HepG2 (cell line): ENCODE results near the gene CHST3. TPM values are rescaled to one million over a fixed set of nuclear protein-coding genes. Genes with fewer than 3 reads are reported as not detected.

Experiments
- ATAC-seq: fragments of 200-7000 bp; cut with Tn5 transposase; 3 replicates; pipeline ENCODE4 v1.9.1; 2020; ENCODE audit warnings: mild to moderate bottlenecking, moderate library complexity
- BruUV-seq: library from RNA; stranded (reverse); fragments of 400-500 nt; replicated peaks from 2 replicates; lab custom pipeline; 2021; lab: Mats Ljungman, UMichigan
- CTCF ChIA-PET: fragments of 300-600 bp; formaldehyde crosslinking; extraction: SDS; loops from one replicate; lab custom pipeline; 2021; ENCODE audit warnings: low total read pairs, inconsistent platforms, low intra/inter-chr PET ratio; lab: Yijun Ruan, JAX
- POLR2A ChIA-PET: fragments of 350-600 bp; sonication (Branson Sonifier 250); formaldehyde crosslinking; loops from one replicate; lab custom pipeline; 2020; ENCODE audit warnings: antibody characterized with exemption, inconsistent platforms; lab: Yijun Ruan, JAX
- DNase-seq: peaks from one replicate; pipeline ENCODE4 v3.0.0-alpha.2; 2015; ENCODE audit warnings: low spot score
- FAIRE-seq: peaks from 3 replicates; lab custom pipeline; 2011; peaks lifted over from hg19 to GRCh38; lab: Jason Lieb, UNC
- H2AFZ ChIP-seq: one replicate; pipeline ENCODE4 v1.6.1; 2011; ENCODE audit warnings: low read length, inconsistent platforms
- H3K27ac ChIP-seq: fragments of 300-600 bp; 3 replicates; pipeline ENCODE4 v1.8.0; 2011; ENCODE audit warnings: mixed run types, mild to moderate bottlenecking, mixed read lengths, low read length, inconsistent platforms; ENCODE audit not compliant: insufficient read depth; ENCODE audit errors: extremely low read length
- H3K27me3 ChIP-seq, 2 experiments: fragments of 200-600 bp in 1 of 2; 2 replicates in 1 of 2; 3 replicates in 1 of 2; pipeline versions ENCODE4 v1.6.0 to v1.8.0; 2011; ENCODE audit warnings: low read length in 2 of 2, mild to moderate bottlenecking in 2 of 2, moderate library complexity in 2 of 2, inconsistent platforms in 1 of 2; ENCODE audit not compliant: insufficient read depth in 2 of 2, control insufficient read depth in 1 of 2
- H3K36me3 ChIP-seq, 2 experiments: fragments of 200-600 bp in 1 of 2; replicated peaks in 1 of 2; 2 replicates in 1 of 2; 3 replicates in 1 of 2; pipeline versions ENCODE4 v1.5.1 to v1.8.0; 2011; ENCODE audit warnings: low read length in 2 of 2, inconsistent platforms in 1 of 2; ENCODE audit not compliant: insufficient read depth in 2 of 2, control insufficient read depth in 1 of 2
- H3K4me1 ChIP-seq: 2 replicates; pipeline ENCODE4 v1.5.1; 2012; ENCODE audit warnings: low read length, inconsistent platforms; ENCODE audit not compliant: insufficient read depth
- H3K4me2 ChIP-seq: 2 replicates; pipeline ENCODE4 v1.6.0; 2011; ENCODE audit warnings: low read depth, low read length, inconsistent platforms
- H3K4me3 ChIP-seq, 3 experiments: fragments of 200-600 bp in 1 of 3; sonication (generic), shearing (Covaris generic) in 1 of 3; replicated peaks in 1 of 3; 2 replicates each; pipeline ENCODE4 v1.5.1; 2011 to 2016; ENCODE audit warnings: low read length in 3 of 3, inconsistent platforms in 2 of 3, low read depth in 2 of 3, mild to moderate bottlenecking in 2 of 3, control low read depth in 1 of 3, mixed read lengths in 1 of 3; ENCODE audit not compliant: insufficient read depth in 1 of 3
- H3K79me2 ChIP-seq: one replicate; pipeline ENCODE4 v1.6.1; 2011; ENCODE audit warnings: low read length, inconsistent platforms; ENCODE audit not compliant: insufficient read depth
- H3K9ac ChIP-seq: 2 replicates; pipeline ENCODE4 v1.6.0; 2011; ENCODE audit warnings: mild to moderate bottlenecking, low read depth, low read length, inconsistent platforms; ENCODE audit not compliant: insufficient read depth
- H3K9me3 ChIP-seq: 2 replicates; pipeline ENCODE4 v1.5.1; 2012; ENCODE audit warnings: mild to moderate bottlenecking, low read length
- H4K20me1 ChIP-seq: 2 replicates; pipeline ENCODE4 v1.6.0; 2011; ENCODE audit warnings: inconsistent platforms, mild to moderate bottlenecking, low read length, moderate library complexity; ENCODE audit not compliant: insufficient read depth
- ADNP ChIP-seq: sonication (generic); formaldehyde crosslinking; IDR thresholded peaks from 2 replicates; pipeline ENCODE4 v1.4.0; 2020; ENCODE audit warnings: missing genetic modification reagents
- GLI4 ChIP-seq: sonication (generic); formaldehyde crosslinking; IDR thresholded peaks from 2 replicates; pipeline ENCODE4 v1.5.1; 2020; ENCODE audit warnings: missing genetic modification reagents, mild to moderate bottlenecking, moderate library complexity, borderline replicate concordance
- JUND ChIP-seq: sonication (generic); formaldehyde crosslinking; IDR thresholded peaks from 2 replicates; pipeline ENCODE4 v1.8.0; 2022; ENCODE audit warnings: mild to moderate bottlenecking, missing genetic modification reagents
- PRDM15 ChIP-seq: sonication (generic); formaldehyde crosslinking; IDR thresholded peaks from 2 replicates; pipeline ENCODE4 v1.4.0; 2020; ENCODE audit warnings: missing genetic modification reagents
- ZMYM3 ChIP-seq: sonication (generic); formaldehyde crosslinking; IDR thresholded peaks from 2 replicates; pipeline ENCODE4 v1.5.1; 2020; ENCODE audit warnings: mild to moderate bottlenecking, missing genetic modification reagents
- ZNF235 ChIP-seq: sonication (generic); formaldehyde crosslinking; IDR thresholded peaks from 2 replicates; pipeline ENCODE4 v1.8.1; 2023; ENCODE audit warnings: mild to moderate bottlenecking, missing genetic modification reagents, borderline replicate concordance
- ZNF768 ChIP-seq: sonication (generic); formaldehyde crosslinking; IDR thresholded peaks from 2 replicates; pipeline ENCODE4 v1.4.0; 2020; ENCODE audit warnings: missing genetic modification reagents
- WGBS: methylation state at CpG from one replicate; pipeline ENCODE4 v1.1.6; 2017; ENCODE audit warnings: low lambda C conversion rate; 5-methylcytosine and 5-hydroxymethylcytosine counted together
- in situ Hi-C: cut with HindIII; loops from 2 replicates; pipeline ENCODE4 v1.10.0; 2017; ENCODE audit warnings: low pct_unique_long_range_greater_than_20kb; ENCODE audit not compliant: extremely low pct_ligation_motif_present
- intact Hi-C: fragments of 100-400 bp; cut with micrococcal nuclease; formaldehyde crosslinking; loops from one replicate; pipeline ENCODE4 v1.10.0; 2022; ENCODE audit not compliant: unreplicated experiment
- polyA plus RNA-seq, 8 experiments: library from polyadenylated mRNA; depleted of rRNA in 3 of 8; stranded (reverse) in 7 of 8; unstranded in 1 of 8; fragments of >200 nt; fragmentation: Illumina TruSeq in 4 of 8; extraction: Trizol in 4 of 8; gene quantifications; 2 replicates each; pipeline versions ENCODE4 v1.2.1 to v1.2.3, GENCODE V29; 2011 to 2016; ENCODE audit warnings: low read depth in 4 of 8, missing spikeins in 1 of 8, mixed read lengths in 1 of 8; ENCODE audit not compliant: insufficient read depth in 1 of 8
- total RNA-seq, 5 experiments: library from RNA; depleted of rRNA; stranded (reverse); fragments of >200 nt; fragmentation: Illumina TruSeq; extraction: Trizol; gene quantifications; 2 replicates each; pipeline ENCODE4 v1.2.3, GENCODE V29; 2016; ENCODE audit warnings: low read depth in 1 of 5

The CHST3 gene
- total and polyA plus RNA-seq, 2 of the 13 experiments (the other 11 are each of a cell fraction or from before 2014, with no cell fraction given): 7.2 to 18.7 TPM

- no peak for TF ChIP-seq PRDM15 (CRISPR knock-in tag)
Observed at GRCh38 chr10:72016608-72017300, 52.6 kb downstream of the CHST3 start (continued).

- no peak overlapping the region for H3K4me3 ChIP-seq
- TF ChIP-seq ZMYM3 (peak; percentile 79), ZNF768 (CRISPR knock-in tag) (peak; percentile 96), ZNF235 (CRISPR knock-in tag) (no peak), ADNP (CRISPR knock-in tag) (peak; percentile 52; the same call in 1 of the 2 replicates), JUND (CRISPR knock-in tag) (no peak), GLI4 (no peak)
- H2AFZ ChIP-seq: no peak overlapping the region
- ATAC-seq (no peak), FAIRE-seq (no peak), DNase-seq (no peak)
- in situ Hi-C loops: no loop called here
- CTCF ChIA-PET: no interaction called here
- no peaks in the 10 kb centered on the region for H3K79me2 ChIP-seq
- H3K9me3 ChIP-seq: no peaks in the 10 kb centered on the region
- H3K27me3 ChIP-seq: no peaks in the 10 kb centered on the region
- H3K9ac ChIP-seq: no peak overlapping the region
- no peak overlapping the region for H3K27ac ChIP-seq
- POLR2A ChIA-PET: interaction anchor here (1.0 to 6.1 kb wide), 3 partner anchors 11 to 25 kb away, joined by 3 to 33 read pairs (median 4); no protein-coding TSS in a partner anchor
- H3K36me3 ChIP-seq: no peaks in the 10 kb centered on the region
- H3K4me1 ChIP-seq: peaks cover 76% of the 10 kb centered on the region
- no TSS peak for BruUV-seq
- 65% methylated on average over 11 of the region's 11 CpGs for WGBS
- H3K4me2 ChIP-seq: no peak overlapping the region
- intact Hi-C loops: no loop called here
- H4K20me1 ChIP-seq: no peaks in the 10 kb centered on the region
Observed at GRCh38 chr10:72019085-72019876, 55.1 kb downstream of the CHST3 start.
